ENCODE results near the gene ITPR3.
"Not testable (repeated sequence)": the region's sequence is repeated elsewhere in the genome, so short reads cannot be mapped to it uniquely, and the experiment has no call there.

DNA sequence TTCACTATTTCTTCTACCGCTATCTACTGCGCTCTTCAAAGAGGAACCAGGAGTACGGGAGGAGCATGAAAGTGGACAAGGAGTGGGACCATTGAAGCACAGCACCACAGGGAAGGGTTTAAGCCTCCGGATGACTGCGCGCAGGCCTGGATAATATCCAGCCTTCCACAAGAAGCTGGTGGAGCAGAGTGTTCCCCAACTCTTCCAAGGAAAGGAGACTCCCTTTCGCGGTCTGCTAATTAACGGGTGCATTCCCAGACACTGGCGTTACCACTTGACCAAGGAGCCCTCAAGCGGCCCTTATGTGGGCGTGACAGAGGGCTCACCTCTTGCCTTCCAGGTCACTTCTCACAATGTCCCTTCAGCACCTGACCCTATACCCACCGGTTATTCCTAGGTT lies 10.4 kb downstream of the ITPR3 start:
- not testable (repeated sequence) for TF ChIP-seq CTCF, POLR2A (IDR thresholded peaks at IDR 0.05)
